Measurements from ENCODE around the gene MAPK8IP3. TPM values are rescaled to one million over a fixed set of nuclear protein-coding genes. Genes with fewer than 3 reads are reported as not detected.

The MAPK8IP3 gene
- 10 to 100 TPM; 34.3 to 39.9 (median 37.1) TPM for total RNA-seq (2021; fragmentation: NEBNext Ultra II Directional; extraction: Animal tissue kit (Norgen Biotek cat#: 25700))
- long read RNA-seq, full-length matches to known transcripts = 1 of 2 reads
- long read RNA-seq, partial matches to known transcripts = 0 of 2 reads
- long read RNA-seq, other reads (novel, unspliced or antisense) = 1 of 2 reads

- no peaks in the 10 kb centered on the region for H3K9me3 Mint-ChIP-seq
- H3K4me3 Mint-ChIP-seq = peak within 1 kb of the TSS; percentile 96
- peaks cover 38% of the 10 kb centered on the region for H3K4me1 Mint-ChIP-seq (ENCODE audit: low read depth)
- peak; percentile 81 for DNase-seq
- H3K27ac Mint-ChIP-seq = peak within 1 kb of the TSS; percentile 97
- peak; percentile 99 for TF ChIP-seq CTCF (IDR thresholded peaks at IDR 0.05)
- H3K27me3 Mint-ChIP-seq (ENCODE audit: insufficient read depth) = no peaks in the 10 kb centered on the region
- peaks cover 14% of the 10 kb centered on the region for H3K36me3 Mint-ChIP-seq (ENCODE audit: low read depth)
Observed at GRCh38 chr16:1705688-1706385, at the start of gene MAPK8IP3. MAPK8IP3 (plus strand) TSS chr16:1706195; CDS start chr16:1706340, 145 bp downstream.

GRCh38 chr16:1656808-1657617 is 49.0 kb upstream of the MAPK8IP3 start:
- no peak overlapping the region for H3K4me3 Mint-ChIP-seq
- no peaks in the 10 kb centered on the region for H3K4me1 Mint-ChIP-seq (ENCODE audit: low read depth)
- H3K9me3 Mint-ChIP-seq = no peaks in the 10 kb centered on the region; the same call in 1 of the 2 replicates
- peaks cover 18% of the 10 kb centered on the region for H3K36me3 Mint-ChIP-seq (ENCODE audit: low read depth)
- DNase-seq = no peak
- no peaks in the 10 kb centered on the region; the same call in 1 of the 2 replicates for H3K27me3 Mint-ChIP-seq (ENCODE audit: insufficient read depth)
- TF ChIP-seq CTCF (IDR thresholded peaks at IDR 0.05) = no peak
- H3K27ac Mint-ChIP-seq = no peak overlapping the region

GRCh38 chr16:1657841-1658240 is 48.2 kb upstream of the MAPK8IP3 start:
- H3K9me3 Mint-ChIP-seq = no peaks in the 10 kb centered on the region
- H3K4me1 Mint-ChIP-seq (ENCODE audit: low read depth) = no peaks in the 10 kb centered on the region
- no peak for TF ChIP-seq CTCF (IDR thresholded peaks at IDR 0.05)
- H3K4me3 Mint-ChIP-seq = no peak overlapping the region
- no peak overlapping the region for H3K27ac Mint-ChIP-seq
- peaks cover 19% of the 10 kb centered on the region for H3K36me3 Mint-ChIP-seq (ENCODE audit: low read depth)
- H3K27me3 Mint-ChIP-seq (ENCODE audit: insufficient read depth) = no peaks in the 10 kb centered on the region; the same call in 1 of the 2 replicates
- DNase-seq = no peak

- DNase-seq = no peak
- no peak overlapping the region for H3K27ac Mint-ChIP-seq
- H3K36me3 Mint-ChIP-seq (ENCODE audit: low read depth) = peaks cover 25% of the 10 kb centered on the region
- no peaks in the 10 kb centered on the region for H3K9me3 Mint-ChIP-seq
- no peaks in the 10 kb centered on the region; the same call in 1 of the 2 replicates for H3K27me3 Mint-ChIP-seq (ENCODE audit: insufficient read depth)
- TF ChIP-seq CTCF (IDR thresholded peaks at IDR 0.05) = no peak
- H3K4me3 Mint-ChIP-seq = no peak overlapping the region
- no peaks in the 10 kb centered on the region for H3K4me1 Mint-ChIP-seq (ENCODE audit: low read depth)
Observed at GRCh38 chr16:1659031-1659430, 47.0 kb upstream of the MAPK8IP3 start.

- no peak for TF ChIP-seq CTCF (IDR thresholded peaks at IDR 0.05)
- Mint-ChIP-seq H3K36me3 (ENCODE audit: low read depth) (peaks cover 18% of the 10 kb centered on the region), H3K4me3 (no peak overlapping the region), H3K27ac (no peak overlapping the region), H3K27me3 (ENCODE audit: insufficient read depth) (no peaks in the 10 kb centered on the region; the same call in 1 of the 2 replicates), H3K4me1 (ENCODE audit: low read depth) (no peaks in the 10 kb centered on the region), H3K9me3 (no peaks in the 10 kb centered on the region)
- no peak for DNase-seq
Observed at GRCh38 chr16:1661826-1662225, 44.2 kb upstream of the MAPK8IP3 start.

Data from HFFc6 (cell line).